Measurements from ENCODE around the gene USP2.

DNA sequence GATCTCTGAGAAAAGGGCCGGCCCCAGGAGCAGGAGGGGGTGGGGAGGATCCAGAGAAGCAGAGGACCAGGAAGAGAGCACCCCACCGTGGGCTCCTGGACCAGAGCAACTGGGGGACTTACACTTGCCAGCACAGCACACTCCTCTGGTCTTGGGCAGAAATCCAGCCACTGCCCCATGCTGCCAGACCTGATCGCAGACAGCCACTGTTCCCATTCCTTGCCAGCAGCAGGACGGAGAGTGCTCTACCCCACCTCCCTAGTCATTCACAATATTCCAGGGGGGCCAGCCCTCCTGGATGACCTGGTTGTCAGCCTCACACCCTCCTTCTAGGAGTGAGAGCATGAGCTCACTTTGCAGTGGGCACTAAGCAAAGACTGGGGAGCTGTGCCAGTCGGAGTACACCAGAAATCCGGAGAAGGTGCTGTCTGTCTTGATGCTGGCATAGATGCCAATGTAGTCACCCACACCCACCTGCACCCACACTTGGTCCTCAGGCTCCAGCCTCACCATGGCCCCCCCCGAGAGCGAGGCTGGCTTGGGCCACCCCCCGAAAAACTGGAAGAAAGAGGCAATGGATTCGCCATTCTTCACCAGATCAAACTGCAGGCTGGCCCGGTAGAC is 42.4 kb downstream of the USP2 start:
- TF ChIP-seq, protein P1, sequence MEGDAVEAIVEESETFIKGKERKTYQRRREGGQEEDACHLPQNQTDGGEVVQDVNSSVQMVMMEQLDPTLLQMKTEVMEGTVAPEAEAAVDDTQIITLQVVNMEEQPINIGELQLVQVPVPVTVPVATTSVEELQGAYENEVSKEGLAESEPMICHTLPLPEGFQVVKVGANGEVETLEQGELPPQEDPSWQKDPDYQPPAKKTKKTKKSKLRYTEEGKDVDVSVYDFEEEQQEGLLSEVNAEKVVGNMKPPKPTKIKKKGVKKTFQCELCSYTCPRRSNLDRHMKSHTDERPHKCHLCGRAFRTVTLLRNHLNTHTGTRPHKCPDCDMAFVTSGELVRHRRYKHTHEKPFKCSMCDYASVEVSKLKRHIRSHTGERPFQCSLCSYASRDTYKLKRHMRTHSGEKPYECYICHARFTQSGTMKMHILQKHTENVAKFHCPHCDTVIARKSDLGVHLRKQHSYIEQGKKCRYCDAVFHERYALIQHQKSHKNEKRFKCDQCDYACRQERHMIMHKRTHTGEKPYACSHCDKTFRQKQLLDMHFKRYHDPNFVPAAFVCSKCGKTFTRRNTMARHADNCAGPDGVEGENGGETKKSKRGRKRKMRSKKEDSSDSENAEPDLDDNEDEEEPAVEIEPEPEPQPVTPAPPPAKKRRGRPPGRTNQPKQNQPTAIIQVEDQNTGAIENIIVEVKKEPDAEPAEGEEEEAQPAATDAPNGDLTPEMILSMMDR (IDR thresholded peaks at IDR 0.05) = no peak
- TF ChIP-seq POLR2AphosphoS5 (IDR thresholded peaks at IDR 0.05; ENCODE audit: low read depth, low read length) = no peak

Data from Panc1 (cell line).